CD4-positive, alpha-beta T cell treated with Interleukin-15 for 1 hour (primary cell): ENCODE data around the gene PKD2.
"Not testable (repeated sequence)": the region's sequence is repeated elsewhere in the genome, so short reads cannot be mapped to it uniquely, and the experiment has no call there.

Experiments
- DNase-seq: peaks from one replicate; pipeline ENCODE4 v3.0.0-alpha.2; 2020

Gene PKD2

GRCh38 chr4:88078579-88078978 lies 71.1 kb downstream of the PKD2 start:
- no peak for DNase-seq

- DNase-seq = no peak
These were observed 73.2 kb downstream of the PKD2 start for GRCh38 chr4:88080626-88081025.

GRCh38 chr4:88087004-88087403 lies 79.6 kb downstream of the PKD2 start:
- DNase-seq = no peak

- DNase-seq = no peak
These were observed 83.5 kb downstream of the PKD2 start for GRCh38 chr4:88090898-88091297.

GRCh38 chr4:88091378-88091777 lies 83.9 kb downstream of the PKD2 start:
- DNase-seq = no peak

- no peak for DNase-seq
These were observed 86.4 kb downstream of the PKD2 start for GRCh38 chr4:88093874-88094273.

- no peak for DNase-seq
These were observed 89.9 kb downstream of the PKD2 start for GRCh38 chr4:88097301-88097700.

- no peak for DNase-seq
These were observed 90.3 kb downstream of the PKD2 start for GRCh38 chr4:88097781-88098180.

- DNase-seq = no peak
These were observed 91.7 kb downstream of the PKD2 start for GRCh38 chr4:88098993-88099752.

- no peak for DNase-seq
These were observed 93.7 kb downstream of the PKD2 start for GRCh38 chr4:88101165-88101564.

GRCh38 chr4:88102026-88102425 lies 94.6 kb downstream of the PKD2 start:
- DNase-seq = no peak

- DNase-seq = no peak
These were observed 97.6 kb downstream of the PKD2 start for GRCh38 chr4:88104902-88105610.

GRCh38 chr4:88106205-88106604 lies 98.8 kb downstream of the PKD2 start:
- no peak for DNase-seq

- no peak for DNase-seq
These were observed 100.1 kb downstream of the PKD2 start for GRCh38 chr4:88107406-88108107.

- DNase-seq = not testable (repeated sequence)
These were observed 100.7 kb downstream of the PKD2 start for GRCh38 chr4:88108108-88108465.

GRCh38 chr4:88108747-88109122 lies 101.3 kb downstream of the PKD2 start:
- DNase-seq = no peak

- no peak for DNase-seq
These were observed 101.9 kb downstream of the PKD2 start for GRCh38 chr4:88109123-88109881.

- no peak for DNase-seq
These were observed 103.4 kb downstream of the PKD2 start for GRCh38 chr4:88110826-88111225.

- DNase-seq = no peak
These were observed 105.4 kb downstream of the PKD2 start for GRCh38 chr4:88112856-88113255.

GRCh38 chr4:88115587-88115986 lies 108.2 kb downstream of the PKD2 start:
- DNase-seq = no peak

- DNase-seq = no peak
These were observed 112.5 kb downstream of the PKD2 start for GRCh38 chr4:88119943-88120342.

GRCh38 chr4:88122260-88122659 lies 114.8 kb downstream of the PKD2 start:
- DNase-seq = not testable (repeated sequence)
